HepG2 (cell line): ENCODE measurements around the gene MYO5B. TPM values are rescaled to one million over a fixed set of nuclear protein-coding genes. Genes with fewer than 3 reads are reported as not detected.

ENCODE experiments used
- ATAC-seq: fragments of 200-7000 bp; cut with Tn5 transposase; 3 replicates; pipeline ENCODE4 v1.9.1; 2020; ENCODE audit warnings: mild to moderate bottlenecking, moderate library complexity
- BruUV-seq: library from RNA; stranded (reverse); fragments of 400-500 nt; replicated peaks from 2 replicates; lab custom pipeline; 2021; lab: Mats Ljungman, UMichigan
- CTCF ChIA-PET: fragments of 300-600 bp; formaldehyde crosslinking; extraction: SDS; loops from one replicate; lab custom pipeline; 2021; ENCODE audit warnings: low total read pairs, inconsistent platforms, low intra/inter-chr PET ratio; lab: Yijun Ruan, JAX
- POLR2A ChIA-PET: fragments of 350-600 bp; sonication (Branson Sonifier 250); formaldehyde crosslinking; loops from one replicate; lab custom pipeline; 2020; ENCODE audit warnings: antibody characterized with exemption, inconsistent platforms; lab: Yijun Ruan, JAX
- DNase-seq: peaks from one replicate; pipeline ENCODE4 v3.0.0-alpha.2; 2015; ENCODE audit warnings: low spot score
- FAIRE-seq: peaks from 3 replicates; lab custom pipeline; 2011; peaks lifted over from hg19 to GRCh38; lab: Jason Lieb, UNC
- H2AFZ ChIP-seq: one replicate; pipeline ENCODE4 v1.6.1; 2011; ENCODE audit warnings: low read length, inconsistent platforms
- H3K27ac ChIP-seq: fragments of 300-600 bp; 3 replicates; pipeline ENCODE4 v1.8.0; 2011; ENCODE audit warnings: mixed run types, mild to moderate bottlenecking, mixed read lengths, low read length, inconsistent platforms; ENCODE audit not compliant: insufficient read depth; ENCODE audit errors: extremely low read length
- H3K27me3 ChIP-seq, 2 experiments: fragments of 200-600 bp in 1 of 2; 2 replicates in 1 of 2; 3 replicates in 1 of 2; pipeline versions ENCODE4 v1.6.0 to v1.8.0; 2011; ENCODE audit warnings: low read length in 2 of 2, mild to moderate bottlenecking in 2 of 2, moderate library complexity in 2 of 2, inconsistent platforms in 1 of 2; ENCODE audit not compliant: insufficient read depth in 2 of 2, control insufficient read depth in 1 of 2
- H3K36me3 ChIP-seq, 2 experiments: fragments of 200-600 bp in 1 of 2; replicated peaks in 1 of 2; 2 replicates in 1 of 2; 3 replicates in 1 of 2; pipeline versions ENCODE4 v1.5.1 to v1.8.0; 2011; ENCODE audit warnings: low read length in 2 of 2, inconsistent platforms in 1 of 2; ENCODE audit not compliant: insufficient read depth in 2 of 2, control insufficient read depth in 1 of 2
- H3K4me1 ChIP-seq: 2 replicates; pipeline ENCODE4 v1.5.1; 2012; ENCODE audit warnings: low read length, inconsistent platforms; ENCODE audit not compliant: insufficient read depth
- H3K4me2 ChIP-seq: 2 replicates; pipeline ENCODE4 v1.6.0; 2011; ENCODE audit warnings: low read depth, low read length, inconsistent platforms
- H3K4me3 ChIP-seq, 3 experiments: fragments of 200-600 bp in 1 of 3; sonication (generic), shearing (Covaris generic) in 1 of 3; replicated peaks in 1 of 3; 2 replicates each; pipeline ENCODE4 v1.5.1; 2011 to 2016; ENCODE audit warnings: low read length in 3 of 3, inconsistent platforms in 2 of 3, low read depth in 2 of 3, mild to moderate bottlenecking in 2 of 3, control low read depth in 1 of 3, mixed read lengths in 1 of 3; ENCODE audit not compliant: insufficient read depth in 1 of 3
- H3K79me2 ChIP-seq: one replicate; pipeline ENCODE4 v1.6.1; 2011; ENCODE audit warnings: low read length, inconsistent platforms; ENCODE audit not compliant: insufficient read depth
- H3K9ac ChIP-seq: 2 replicates; pipeline ENCODE4 v1.6.0; 2011; ENCODE audit warnings: mild to moderate bottlenecking, low read depth, low read length, inconsistent platforms; ENCODE audit not compliant: insufficient read depth
- H3K9me3 ChIP-seq: 2 replicates; pipeline ENCODE4 v1.5.1; 2012; ENCODE audit warnings: mild to moderate bottlenecking, low read length
- H4K20me1 ChIP-seq: 2 replicates; pipeline ENCODE4 v1.6.0; 2011; ENCODE audit warnings: inconsistent platforms, mild to moderate bottlenecking, low read length, moderate library complexity; ENCODE audit not compliant: insufficient read depth
- ARID5B ChIP-seq: IDR thresholded peaks from 2 replicates; pipeline ENCODE4 v1.4.0; 2020; ENCODE audit warnings: mild to moderate bottlenecking, missing genetic modification reagents
- HOXA3 ChIP-seq: sonication (generic); formaldehyde crosslinking; IDR thresholded peaks from 2 replicates; pipeline ENCODE4 v1.5.0; 2020; ENCODE audit warnings: missing genetic modification reagents
- MTERF4 ChIP-seq: sonication (generic); formaldehyde crosslinking; IDR thresholded peaks from 2 replicates; pipeline ENCODE4 v1.8.0; 2023; ENCODE audit warnings: mild to moderate bottlenecking, missing genetic modification reagents
- MTF1 ChIP-seq: sonication (generic); formaldehyde crosslinking; IDR thresholded peaks from 2 replicates; pipeline ENCODE4 v1.5.0; 2020; ENCODE audit warnings: missing genetic modification reagents
- POLR2AphosphoS5 ChIP-seq: IDR thresholded peaks from 2 replicates; pipeline ENCODE4 v1.6.1; 2012; ENCODE audit warnings: low read depth, low read length
- RNF219 ChIP-seq: sonication (generic); formaldehyde crosslinking; IDR thresholded peaks from 2 replicates; pipeline ENCODE4 v1.5.0; 2020; ENCODE audit warnings: mild to moderate bottlenecking, missing genetic modification reagents
- TGIF2 ChIP-seq: IDR thresholded peaks from 2 replicates; pipeline ENCODE4 v1.6.1; 2016; ENCODE audit warnings: control low read depth, missing compliant biosample characterization
- ZNF496 ChIP-seq: sonication (generic); formaldehyde crosslinking; IDR thresholded peaks from 2 replicates; pipeline ENCODE4 v1.8.1; 2023; ENCODE audit warnings: mild to moderate bottlenecking, moderate library complexity, missing genetic modification reagents; ENCODE audit not compliant: insufficient replicate concordance
- ZNF616 ChIP-seq: sonication (generic); formaldehyde crosslinking; IDR thresholded peaks from 2 replicates; pipeline ENCODE4 v1.5.0; 2020; ENCODE audit warnings: low read depth, mild to moderate bottlenecking, missing genetic modification reagents
- ZNF788 ChIP-seq: sonication (generic); formaldehyde crosslinking; IDR thresholded peaks from 2 replicates; pipeline ENCODE4 v1.5.0; 2020; ENCODE audit warnings: mild to moderate bottlenecking, missing genetic modification reagents, borderline replicate concordance
- WGBS: methylation state at CpG from one replicate; pipeline ENCODE4 v1.1.6; 2017; ENCODE audit warnings: low lambda C conversion rate; 5-methylcytosine and 5-hydroxymethylcytosine counted together
- in situ Hi-C: cut with HindIII; loops from 2 replicates; pipeline ENCODE4 v1.10.0; 2017; ENCODE audit warnings: low pct_unique_long_range_greater_than_20kb; ENCODE audit not compliant: extremely low pct_ligation_motif_present
- intact Hi-C: fragments of 100-400 bp; cut with micrococcal nuclease; formaldehyde crosslinking; loops from one replicate; pipeline ENCODE4 v1.10.0; 2022; ENCODE audit not compliant: unreplicated experiment
- polyA plus RNA-seq, 8 experiments: library from polyadenylated mRNA; depleted of rRNA in 3 of 8; stranded (reverse) in 7 of 8; unstranded in 1 of 8; fragments of >200 nt; fragmentation: Illumina TruSeq in 4 of 8; extraction: Trizol in 4 of 8; gene quantifications; 2 replicates each; pipeline versions ENCODE4 v1.2.1 to v1.2.3, GENCODE V29; 2011 to 2016; ENCODE audit warnings: low read depth in 4 of 8, missing spikeins in 1 of 8, mixed read lengths in 1 of 8; ENCODE audit not compliant: insufficient read depth in 1 of 8
- total RNA-seq, 5 experiments: library from RNA; depleted of rRNA; stranded (reverse); fragments of >200 nt; fragmentation: Illumina TruSeq; extraction: Trizol; gene quantifications; 2 replicates each; pipeline ENCODE4 v1.2.3, GENCODE V29; 2016; ENCODE audit warnings: low read depth in 1 of 5

The MYO5B gene
- total and polyA plus RNA-seq, 2 of the 13 experiments (the other 11 are each of a cell fraction or from before 2014, with no cell fraction given), result 13.1 to 24.0 TPM

GRCh38 chr18:50131591-50131990 lies 63.4 kb downstream of the MYO5B start:
- H3K27me3 ChIP-seq, result no peaks in the 10 kb centered on the region
- ATAC-seq, result no peak
- H2AFZ ChIP-seq, result no peak overlapping the region
- no peaks in the 10 kb centered on the region for H3K36me3 ChIP-seq
- FAIRE-seq, result no peak
- DNase-seq, result no peak
- CTCF ChIA-PET, result no interaction called here
- peaks cover 30% of the 10 kb centered on the region for H3K4me1 ChIP-seq
- in situ Hi-C loops (no loop called here), intact Hi-C loops (no loop called here)
- no peak for TF ChIP-seq ZNF616 (CRISPR knock-in tag)
- no peaks in the 10 kb centered on the region for H3K9me3 ChIP-seq
- H3K4me2 ChIP-seq, result no peak overlapping the region
- BruUV-seq, result no TSS peak
- POLR2A ChIA-PET, result no interaction called here
- H4K20me1 ChIP-seq, result no peaks in the 10 kb centered on the region
- H3K9ac ChIP-seq, result no peak overlapping the region
- no peak overlapping the region for H3K4me3 ChIP-seq
- H3K27ac ChIP-seq, result no peak overlapping the region
- H3K79me2 ChIP-seq, result no peaks in the 10 kb centered on the region

GRCh38 chr18:50128506-50129271 lies 66.3 kb downstream of the MYO5B start:
- ATAC-seq (peak; percentile 84), FAIRE-seq (peak; percentile 58), DNase-seq (peak; percentile 34)
- Histone ChIP-seq H3K27me3 (no peaks in the 10 kb centered on the region), H2AFZ (no peak overlapping the region), H3K4me2 (peak overlapping the region; percentile 53), H3K79me2 (no peaks in the 10 kb centered on the region), H3K4me1 (peaks cover 41% of the 10 kb centered on the region), H3K36me3 (no peaks in the 10 kb centered on the region), H3K9ac (no peak overlapping the region), H3K27ac (peak overlapping the region; percentile 14), H3K9me3 (no peaks in the 10 kb centered on the region), H4K20me1 (no peaks in the 10 kb centered on the region), H3K4me3 (peak overlapping the region in 1 of 3 experiments; percentile 8; a peak in 1 of 6 replicates)
- POLR2A ChIA-PET, result interaction anchor here (1.2 kb wide), 1 partner anchor 9 kb away, joined by 4 read pairs; no protein-coding TSS in a partner anchor
- intact Hi-C loops, result loop anchor here (5.0 kb wide), 1 partner anchor 54 kb away; no protein-coding TSS in a partner anchor
- in situ Hi-C loops, result no loop called here
- BruUV-seq, result no TSS peak
- 28% methylated on average over 14 of the region's 15 CpGs for WGBS
- CTCF ChIA-PET, result no interaction called here
- no peak for TF ChIP-seq ZNF496
- TF ChIP-seq ZNF788 (CRISPR knock-in tag), result no peak
- TF ChIP-seq TGIF2, result no peak
- 0 out of 2 replicates have a peak, but pooled peaks have one; percentile 13 for TF ChIP-seq HOXA3 (CRISPR knock-in tag)
- TF ChIP-seq POLR2AphosphoS5, result no peak
- no peak for TF ChIP-seq MTF1 (CRISPR knock-in tag)
- no peak for TF ChIP-seq RNF219
- no peak for TF ChIP-seq MTERF4 (CRISPR knock-in tag)
- TF ChIP-seq ARID5B (CRISPR knock-in tag), result peak; percentile 35; the same call in 1 of the 2 replicates
